AG09309 (cell line): ENCODE data around the gene ATXN7L1.

Source experiments
- DNase-seq: peaks from one replicate; pipeline ENCODE4 v3.0.0-alpha.2; 2010; ENCODE audit warnings: low read depth
- H3K4me3 ChIP-seq: 2 replicates; pipeline ENCODE4 v1.5.1; 2011; ENCODE audit warnings: mild to moderate bottlenecking, low read depth, low read length, moderate library complexity; ENCODE audit not compliant: control insufficient read depth
- CTCF ChIP-seq: IDR thresholded peaks from 2 replicates; pipeline ENCODE4 v1.5.1; 2011; ENCODE audit warnings: mild to moderate bottlenecking, low read depth, low read length, inconsistent platforms; ENCODE audit not compliant: insufficient read depth, control insufficient read depth; ENCODE audit errors: missing control alignments

The ATXN7L1 gene

DNA sequence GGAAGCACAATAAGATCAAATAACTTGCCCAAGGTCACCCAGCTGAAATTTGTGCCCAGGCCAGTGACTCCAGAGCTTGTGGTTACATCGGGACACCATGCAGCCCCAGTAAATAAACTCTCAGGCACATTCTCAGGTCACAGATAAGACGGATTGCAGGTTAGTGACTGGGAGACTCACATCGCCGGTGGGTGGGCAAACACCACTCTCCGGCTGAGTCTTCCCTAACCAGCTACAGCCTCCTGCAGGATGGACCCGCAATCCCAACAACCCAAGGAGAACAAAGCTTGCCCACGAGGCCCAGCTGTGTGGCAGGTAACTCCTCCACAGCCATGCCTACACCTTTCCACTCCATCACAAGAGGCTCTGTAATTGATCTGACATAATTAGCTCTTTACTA lies 213.4 kb downstream of the ATXN7L1 start:
- DNase-seq: no peak
- no peak for TF ChIP-seq CTCF
- H3K4me3 ChIP-seq: no peak overlapping the region

GRCh38 chr7:105661625-105662024 lies 214.8 kb downstream of the ATXN7L1 start:
- H3K4me3 ChIP-seq: no peak overlapping the region
- no peak for TF ChIP-seq CTCF
- no peak for DNase-seq

DNA sequence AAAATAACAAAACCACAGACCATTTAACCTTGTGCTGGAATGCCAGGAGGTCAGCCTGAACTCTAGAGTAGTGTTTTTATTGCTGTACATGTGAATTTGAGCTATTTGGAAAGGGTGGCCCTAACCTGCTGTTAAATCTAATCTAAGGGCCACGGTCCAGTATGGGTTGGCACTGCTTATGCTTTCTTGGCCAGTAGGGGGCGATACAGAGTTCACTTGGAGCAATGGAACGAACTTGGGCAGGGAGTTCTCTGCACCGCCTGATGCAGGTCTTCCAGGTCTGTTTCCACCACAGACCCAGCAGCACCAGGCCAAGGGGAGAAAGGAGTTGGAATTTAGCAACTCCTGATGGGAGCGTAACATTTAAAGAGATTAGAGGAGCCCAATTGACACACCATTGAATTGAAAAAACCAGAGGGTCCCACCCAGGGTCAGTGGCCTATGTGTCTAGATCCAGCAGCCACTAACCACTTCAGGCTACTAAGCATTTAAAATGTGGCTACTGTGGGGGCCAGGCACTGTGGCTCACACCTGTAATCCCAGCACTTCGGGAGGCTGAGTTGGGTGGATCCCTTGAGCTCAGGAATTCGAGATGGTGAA lies 219.4 kb downstream of the ATXN7L1 start:
- TF ChIP-seq CTCF: peak; percentile 62
- DNase-seq: no peak

GRCh38 chr7:105655500-105656380 lies 220.7 kb downstream of the ATXN7L1 start:
- H3K4me3 ChIP-seq: no peak overlapping the region
- TF ChIP-seq CTCF: no peak
- DNase-seq: no peak

More for the DNA sequence above, 219.4 kb downstream of the ATXN7L1 start:
- no peak overlapping the region for H3K4me3 ChIP-seq

GRCh38 chr7:105655067-105655466 lies 221.3 kb downstream of the ATXN7L1 start:
- H3K4me3 ChIP-seq: no peak overlapping the region
- TF ChIP-seq CTCF: no peak
- no peak for DNase-seq

DNA sequence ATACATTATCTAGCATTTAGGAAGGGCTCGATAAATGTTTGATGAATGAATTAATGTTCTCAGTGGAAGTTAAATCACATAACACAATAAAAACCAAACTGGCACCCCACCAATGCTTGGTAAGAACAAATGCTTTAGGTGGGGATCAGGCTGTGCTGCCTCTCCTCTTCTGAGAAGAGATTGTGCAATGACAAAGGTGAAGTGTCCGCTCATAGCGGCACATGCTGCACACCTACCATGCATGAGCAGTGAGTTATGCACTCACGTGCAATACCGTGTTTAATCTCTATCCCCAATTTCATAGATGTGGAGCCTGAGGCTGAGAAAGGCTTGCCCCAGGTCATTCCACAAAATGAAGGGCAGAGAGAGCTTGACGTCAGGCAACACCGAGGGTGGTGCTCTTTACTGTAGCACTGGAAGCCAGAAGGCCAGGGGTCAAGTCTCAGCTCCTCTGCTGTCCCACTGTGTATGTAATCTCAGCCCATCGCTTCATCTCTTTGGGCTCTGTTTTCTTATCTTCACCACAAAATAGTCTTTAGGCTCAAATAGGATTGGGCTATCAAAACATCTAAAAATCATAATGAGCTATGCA lies 222.2 kb downstream of the ATXN7L1 start:
- no peak for DNase-seq
- no peak overlapping the region for H3K4me3 ChIP-seq
- no peak for TF ChIP-seq CTCF
